ENCODE results near the gene ITGAV.

ITGAV gene

GRCh38 chr2:186569897-186570296 is 20.0 kb upstream of the ITGAV start:
- Histone ChIP-seq H3K9me3 (no peaks in the 10 kb centered on the region), H3K4me1 (ENCODE audit: control insufficient read depth in 1 of 2, insufficient read depth in 1 of 2, low read depth in 1 of 2, low read length in 1 of 2) (no peaks in the 10 kb centered on the region), H3K27ac (no peak overlapping the region), H3K27me3 (no peaks in the 10 kb centered on the region), H3K36me3 (no peaks in the 10 kb centered on the region), H3K4me3 (ENCODE audit: low read depth in 1 of 2, low read length in 1 of 2) (no peak overlapping the region)
- TF ChIP-seq CTCF (IDR thresholded peaks at IDR 0.05) = no peak

- Histone ChIP-seq H3K36me3 (no peaks in the 10 kb centered on the region), H3K27me3 (no peaks in the 10 kb centered on the region), H3K27ac (no peak overlapping the region), H3K9me3 (no peaks in the 10 kb centered on the region), H3K4me1 (ENCODE audit: control insufficient read depth in 1 of 2, insufficient read depth in 1 of 2, low read depth in 1 of 2, low read length in 1 of 2) (no peaks in the 10 kb centered on the region), H3K4me3 (ENCODE audit: low read depth in 1 of 2, low read length in 1 of 2) (no peak overlapping the region)
- TF ChIP-seq CTCF (IDR thresholded peaks at IDR 0.05) = no peak
Measured at GRCh38 chr2:186570604-186571003, 19.3 kb upstream of the ITGAV start.

GRCh38 chr2:186572705-186573104 is 17.2 kb upstream of the ITGAV start:
- Histone ChIP-seq H3K27me3 (no peaks in the 10 kb centered on the region), H3K4me1 (ENCODE audit: control insufficient read depth in 1 of 2, insufficient read depth in 1 of 2, low read depth in 1 of 2, low read length in 1 of 2) (no peaks in the 10 kb centered on the region), H3K9me3 (no peaks in the 10 kb centered on the region), H3K36me3 (no peaks in the 10 kb centered on the region), H3K27ac (no peak overlapping the region), H3K4me3 (ENCODE audit: low read depth in 1 of 2, low read length in 1 of 2) (no peak overlapping the region)
- TF ChIP-seq CTCF (IDR thresholded peaks at IDR 0.05) = no peak

DNA sequence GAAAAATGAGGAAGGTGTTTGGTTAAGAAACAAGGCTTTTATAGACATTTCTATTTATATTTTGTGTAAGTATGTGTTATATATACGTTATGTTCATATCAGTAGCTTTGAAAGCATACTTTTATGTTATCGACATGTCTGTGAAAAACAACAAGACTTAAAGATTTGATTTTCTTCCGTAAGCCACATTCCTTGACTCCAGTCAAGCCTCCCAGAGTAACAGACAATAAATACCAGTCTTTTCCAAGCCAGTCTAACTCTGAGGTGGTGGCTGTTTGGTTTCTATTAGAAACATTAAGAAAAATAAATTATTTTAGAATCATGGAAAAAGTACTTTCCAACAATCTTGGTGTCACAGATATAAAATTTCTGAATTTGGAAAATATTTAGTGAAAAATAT is 16.3 kb upstream of the ITGAV start:
- H3K27ac ChIP-seq = no peak overlapping the region
- H3K27me3 ChIP-seq = no peaks in the 10 kb centered on the region
- TF ChIP-seq CTCF (IDR thresholded peaks at IDR 0.05) = no peak
- no peak overlapping the region for H3K4me3 ChIP-seq (ENCODE audit: low read depth in 1 of 2, low read length in 1 of 2)
- no peaks in the 10 kb centered on the region for H3K36me3 ChIP-seq
- no peaks in the 10 kb centered on the region for H3K4me1 ChIP-seq (ENCODE audit: control insufficient read depth in 1 of 2, insufficient read depth in 1 of 2, low read depth in 1 of 2, low read length in 1 of 2)
- H3K9me3 ChIP-seq = no peaks in the 10 kb centered on the region

DNA sequence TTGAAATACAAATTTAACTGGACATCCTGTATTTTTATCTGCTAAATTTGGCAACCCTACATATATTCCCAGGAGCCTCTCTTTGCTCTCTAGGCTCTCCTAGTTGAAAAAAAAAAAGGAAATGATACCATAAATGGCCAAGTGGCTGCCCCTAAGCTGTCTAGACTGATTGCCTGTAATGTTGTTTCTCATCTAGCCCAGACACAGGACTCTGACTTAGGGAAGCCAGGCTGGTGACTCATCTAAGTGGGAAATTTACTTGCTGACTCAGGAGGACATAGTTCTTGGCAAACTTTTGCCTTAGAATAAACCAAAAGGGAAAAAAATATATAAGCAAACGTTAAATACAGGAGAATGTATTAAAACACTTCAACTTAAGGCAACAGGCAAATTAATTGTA is 14.6 kb upstream of the ITGAV start:
- H3K9me3 ChIP-seq = no peaks in the 10 kb centered on the region
- TF ChIP-seq CTCF (IDR thresholded peaks at IDR 0.05) = no peak
- no peaks in the 10 kb centered on the region for H3K4me1 ChIP-seq (ENCODE audit: control insufficient read depth in 1 of 2, insufficient read depth in 1 of 2, low read depth in 1 of 2, low read length in 1 of 2)
- no peaks in the 10 kb centered on the region for H3K27me3 ChIP-seq
- H3K36me3 ChIP-seq = no peaks in the 10 kb centered on the region
- H3K4me3 ChIP-seq (ENCODE audit: low read depth in 1 of 2, low read length in 1 of 2) = no peak overlapping the region
- H3K27ac ChIP-seq = no peak overlapping the region

- H3K27ac ChIP-seq = no peak overlapping the region
- no peak overlapping the region for H3K4me3 ChIP-seq (ENCODE audit: low read depth in 1 of 2, low read length in 1 of 2)
- no peaks in the 10 kb centered on the region for H3K36me3 ChIP-seq
- H3K4me1 ChIP-seq (ENCODE audit: control insufficient read depth in 1 of 2, insufficient read depth in 1 of 2, low read depth in 1 of 2, low read length in 1 of 2) = no peaks in the 10 kb centered on the region
- H3K27me3 ChIP-seq = no peaks in the 10 kb centered on the region
- no peaks in the 10 kb centered on the region for H3K9me3 ChIP-seq
- TF ChIP-seq CTCF (IDR thresholded peaks at IDR 0.05) = no peak
Measured at GRCh38 chr2:186575856-186576255, 14.0 kb upstream of the ITGAV start.

All from neutrophil (primary cell).